ENCODE measurements around the gene KIF11. TPM values are rescaled to one million over a fixed set of nuclear protein-coding genes. Genes with fewer than 3 reads are reported as not detected.
"Not testable (repeated sequence)": the region's sequence is repeated elsewhere in the genome, so short reads cannot be mapped to it uniquely, and the experiment has no call there.

KIF11 gene
- total RNA-seq, 2 donors from 2014 or later: 51.4 to 56.7 TPM

- DNase-seq (no peak), ATAC-seq (replicated peaks in 1 of 2) (no peak)
- Mint-ChIP-seq H3K36me3 (ENCODE audit: insufficient read depth in 2 of 2) (peaks cover 19 to 38% of the 10 kb centered on the region in 2 donors), H3K27ac (peak overlapping the region; percentile 92), H3K27me3 (ENCODE audit: low read depth) (no peaks in the 10 kb centered on the region), H3K4me1 (ENCODE audit: low read depth) (peaks cover 45% of the 10 kb centered on the region), H3K4me3 (peak overlapping the region in 1 of 2 donors; percentile 43), H3K9me3 (no peaks in the 10 kb centered on the region)
Measured at GRCh38 chr10:92604841-92605240, 11.9 kb downstream of the KIF11 start.

GRCh38 chr10:92615515-92615914 lies 22.6 kb downstream of the KIF11 start:
- Mint-ChIP-seq H3K27me3 (ENCODE audit: low read depth) (no peaks in the 10 kb centered on the region), H3K36me3 (ENCODE audit: insufficient read depth in 2 of 2) (peaks cover 16 to 38% of the 10 kb centered on the region in 2 donors), H3K9me3 (no peaks in the 10 kb centered on the region), H3K4me1 (ENCODE audit: low read depth) (no peaks in the 10 kb centered on the region), H3K4me3 (no peak overlapping the region), H3K27ac (no peak overlapping the region)
- DNase-seq: no peak
- ATAC-seq (replicated peaks in 1 of 2): no peak

- no peaks in the 10 kb centered on the region for H3K4me1 Mint-ChIP-seq (ENCODE audit: low read depth)
- no peak overlapping the region for H3K4me3 Mint-ChIP-seq
- DNase-seq (no peak), ATAC-seq (replicated peaks in 1 of 2) (no peak)
- H3K9me3 Mint-ChIP-seq: peaks cover 3 to 4% of the 10 kb centered on the region in 2 donors
- H3K36me3 Mint-ChIP-seq (ENCODE audit: insufficient read depth in 2 of 2): peaks cover 20 to 60% of the 10 kb centered on the region in 2 donors
- H3K27me3 Mint-ChIP-seq (ENCODE audit: low read depth): no peaks in the 10 kb centered on the region
- H3K27ac Mint-ChIP-seq: no peak overlapping the region
Measured at GRCh38 chr10:92619368-92619767, 26.4 kb downstream of the KIF11 start.

GRCh38 chr10:92627845-92628480 lies 35.0 kb downstream of the KIF11 start:
- H3K9me3 Mint-ChIP-seq: peaks cover 2 to 3% of the 10 kb centered on the region in 2 donors
- no peak overlapping the region for H3K4me3 Mint-ChIP-seq
- DNase-seq (no peak), ATAC-seq (replicated peaks in 1 of 2) (no peak)
- H3K27ac Mint-ChIP-seq: no peak overlapping the region
- H3K27me3 Mint-ChIP-seq (ENCODE audit: low read depth): no peaks in the 10 kb centered on the region
- H3K36me3 Mint-ChIP-seq (ENCODE audit: insufficient read depth in 2 of 2): peaks cover 19 to 60% of the 10 kb centered on the region in 2 donors
- H3K4me1 Mint-ChIP-seq (ENCODE audit: low read depth): no peaks in the 10 kb centered on the region

- H3K27ac Mint-ChIP-seq: no peak overlapping the region
Measured at GRCh38 chr10:92629945-92630344, 37.0 kb downstream of the KIF11 start.

GRCh38 chr10:92638037-92638436 lies 45.1 kb downstream of the KIF11 start:
- Mint-ChIP-seq H3K27me3 (ENCODE audit: low read depth) (no peaks in the 10 kb centered on the region), H3K4me1 (ENCODE audit: low read depth) (no peaks in the 10 kb centered on the region), H3K9me3 (no peaks in the 10 kb centered on the region), H3K27ac (no peak overlapping the region), H3K36me3 (ENCODE audit: insufficient read depth in 2 of 2) (peaks cover 4 to 40% of the 10 kb centered on the region in 2 donors), H3K4me3 (no peak overlapping the region)
- ATAC-seq (replicated peaks in 1 of 2): no peak
- DNase-seq: no peak

More at GRCh38 chr10:92629945-92630344, 37.0 kb downstream of the KIF11 start:
- no peaks in the 10 kb centered on the region for H3K4me1 Mint-ChIP-seq (ENCODE audit: low read depth)
- DNase-seq (no peak), ATAC-seq (replicated peaks in 1 of 2) (no peak)
- peaks cover 0 to 1% of the 10 kb centered on the region in 2 donors for H3K9me3 Mint-ChIP-seq
- H3K27me3 Mint-ChIP-seq (ENCODE audit: low read depth): no peaks in the 10 kb centered on the region
- no peak overlapping the region for H3K4me3 Mint-ChIP-seq
- peaks cover 15 to 53% of the 10 kb centered on the region in 2 donors for H3K36me3 Mint-ChIP-seq (ENCODE audit: insufficient read depth in 2 of 2)

- H3K27ac Mint-ChIP-seq: no peak overlapping the region
- H3K4me3 Mint-ChIP-seq: no peak overlapping the region
- no peaks in the 10 kb centered on the region for H3K27me3 Mint-ChIP-seq (ENCODE audit: low read depth)
Measured at GRCh38 chr10:92640107-92640506, 47.2 kb downstream of the KIF11 start.

GRCh38 chr10:92641492-92641891 lies 48.6 kb downstream of the KIF11 start:
- ATAC-seq (replicated peaks in 1 of 2) (no peak), DNase-seq (no peak)
- H3K9me3 Mint-ChIP-seq: no peaks in the 10 kb centered on the region
- H3K27me3 Mint-ChIP-seq (ENCODE audit: low read depth): no peaks in the 10 kb centered on the region
- peaks cover 6 to 34% of the 10 kb centered on the region in 2 donors for H3K36me3 Mint-ChIP-seq (ENCODE audit: insufficient read depth in 2 of 2)
- no peak overlapping the region for H3K27ac Mint-ChIP-seq
- H3K4me1 Mint-ChIP-seq (ENCODE audit: low read depth): peaks cover 6% of the 10 kb centered on the region
- no peak overlapping the region for H3K4me3 Mint-ChIP-seq

More at GRCh38 chr10:92640107-92640506, 47.2 kb downstream of the KIF11 start:
- no peak for DNase-seq
- H3K9me3 Mint-ChIP-seq: no peaks in the 10 kb centered on the region
- H3K36me3 Mint-ChIP-seq (ENCODE audit: insufficient read depth in 2 of 2): peaks cover 3 to 38% of the 10 kb centered on the region in 2 donors
- peaks cover 6% of the 10 kb centered on the region for H3K4me1 Mint-ChIP-seq (ENCODE audit: low read depth)
- no peak for ATAC-seq (replicated peaks in 1 of 2)

- H3K4me1 Mint-ChIP-seq (ENCODE audit: low read depth): peaks cover 6% of the 10 kb centered on the region
- no peak overlapping the region for H3K27ac Mint-ChIP-seq
- no peaks in the 10 kb centered on the region for H3K9me3 Mint-ChIP-seq
- no peak overlapping the region for H3K4me3 Mint-ChIP-seq
- H3K36me3 Mint-ChIP-seq (ENCODE audit: insufficient read depth in 2 of 2): peaks cover 10 to 53% of the 10 kb centered on the region in 2 donors
- ATAC-seq (replicated peaks in 1 of 2) (no peak), DNase-seq (no peak)
- no peaks in the 10 kb centered on the region for H3K27me3 Mint-ChIP-seq (ENCODE audit: low read depth)
Measured at GRCh38 chr10:92644921-92645320, 52.0 kb downstream of the KIF11 start.

- H3K27ac Mint-ChIP-seq; H3K4me1 Mint-ChIP-seq (ENCODE audit: low read depth); H3K9me3 Mint-ChIP-seq; H3K27me3 Mint-ChIP-seq (ENCODE audit: low read depth); DNase-seq; ATAC-seq (replicated peaks in 1 of 2); H3K4me3 Mint-ChIP-seq: not testable (repeated sequence)
- H3K36me3 Mint-ChIP-seq (ENCODE audit: insufficient read depth in 2 of 2): peaks cover 11 to 50% of the 10 kb centered on the region in 2 donors
Measured at GRCh38 chr10:92650864-92651263, 57.9 kb downstream of the KIF11 start.

- Mint-ChIP-seq H3K27ac (peak overlapping the region; percentile 67), H3K9me3 (no peaks in the 10 kb centered on the region), H3K4me3 (no peak overlapping the region), H3K4me1 (ENCODE audit: low read depth) (no peaks in the 10 kb centered on the region), H3K27me3 (ENCODE audit: low read depth) (no peaks in the 10 kb centered on the region), H3K36me3 (ENCODE audit: insufficient read depth in 2 of 2) (peaks cover 5 to 24% of the 10 kb centered on the region in 2 donors)
- no peak for ATAC-seq (replicated peaks in 1 of 2)
- DNase-seq: no peak
Measured at GRCh38 chr10:92655426-92655825, 62.5 kb downstream of the KIF11 start.

GRCh38 chr10:92656266-92656961 lies 63.5 kb downstream of the KIF11 start:
- no peaks in the 10 kb centered on the region for H3K4me1 Mint-ChIP-seq (ENCODE audit: low read depth)
- peaks cover 0 to under 1% of the 10 kb centered on the region in 2 donors for H3K9me3 Mint-ChIP-seq
- H3K4me3 Mint-ChIP-seq: no peak overlapping the region
- DNase-seq (no peak), ATAC-seq (replicated peaks in 1 of 2) (no peak)
- H3K36me3 Mint-ChIP-seq (ENCODE audit: insufficient read depth in 2 of 2): peaks cover 1 to 17% of the 10 kb centered on the region in 2 donors
- no peak overlapping the region for H3K27ac Mint-ChIP-seq
- no peaks in the 10 kb centered on the region for H3K27me3 Mint-ChIP-seq (ENCODE audit: low read depth)

GRCh38 chr10:92657024-92657423 lies 64.1 kb downstream of the KIF11 start:
- Mint-ChIP-seq H3K27me3 (ENCODE audit: low read depth) (no peaks in the 10 kb centered on the region), H3K36me3 (ENCODE audit: insufficient read depth in 2 of 2) (peaks cover 1 to 16% of the 10 kb centered on the region in 2 donors), H3K9me3 (peaks cover 0 to 1% of the 10 kb centered on the region in 2 donors), H3K27ac (no peak overlapping the region), H3K4me3 (no peak overlapping the region), H3K4me1 (ENCODE audit: low read depth) (no peaks in the 10 kb centered on the region)
- ATAC-seq (replicated peaks in 1 of 2) (no peak), DNase-seq (no peak)
